ENCODE results near the gene DOCK1.

DOCK1 gene

DNA sequence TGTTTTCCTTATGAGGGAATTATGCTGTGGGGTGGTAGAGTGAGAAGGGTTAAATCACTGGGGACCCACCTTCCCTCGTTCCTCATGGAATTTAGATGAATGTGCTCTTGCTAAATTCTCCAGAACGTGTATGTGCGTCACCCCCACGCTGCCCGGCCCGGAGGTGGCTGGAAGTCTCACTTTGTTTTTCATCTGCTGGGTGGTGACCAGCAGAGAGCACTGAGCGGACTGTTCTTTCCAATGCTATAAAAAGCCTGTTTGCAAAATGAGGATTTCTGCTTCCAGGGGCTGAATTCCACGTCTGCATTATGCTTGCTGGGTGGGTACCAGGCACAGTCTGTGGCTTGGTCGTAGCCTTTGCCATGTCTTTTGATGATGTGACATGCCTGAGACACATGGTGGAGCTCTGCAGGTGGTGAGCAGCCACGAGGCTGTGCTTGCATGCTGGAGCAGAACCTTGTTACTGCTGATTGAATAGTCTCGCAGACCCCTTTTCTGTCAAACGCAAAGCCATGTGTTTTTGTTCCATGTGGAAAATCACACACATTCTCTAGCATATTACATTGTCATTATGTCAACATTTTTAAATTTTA is 323.1 kb downstream of the DOCK1 start:
- peak; percentile 4 for DNase-seq

DNA sequence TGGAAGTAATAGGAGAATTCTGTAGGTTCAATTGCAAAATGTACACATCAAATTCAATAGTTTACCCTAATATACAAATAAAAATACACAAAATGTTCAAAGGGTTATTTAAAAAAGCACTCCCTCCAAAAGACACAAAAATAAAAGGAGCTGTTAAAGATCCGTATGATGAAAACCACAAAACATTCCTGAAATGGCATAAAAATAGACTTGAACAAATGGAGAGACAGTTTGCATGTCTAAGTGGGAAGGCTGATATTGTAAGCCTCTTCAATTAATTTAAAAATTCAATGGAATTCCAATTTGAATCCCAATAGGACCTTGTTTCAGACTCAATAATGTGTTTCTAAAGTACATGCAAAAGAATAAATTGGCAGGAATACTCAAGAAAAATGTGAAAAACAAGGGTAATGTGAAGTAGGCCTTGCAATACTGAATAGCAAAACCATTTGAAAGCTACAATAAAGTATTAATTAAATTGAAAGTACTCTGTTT is 329.1 kb downstream of the DOCK1 start:
- peak; percentile 6 for DNase-seq

DNA sequence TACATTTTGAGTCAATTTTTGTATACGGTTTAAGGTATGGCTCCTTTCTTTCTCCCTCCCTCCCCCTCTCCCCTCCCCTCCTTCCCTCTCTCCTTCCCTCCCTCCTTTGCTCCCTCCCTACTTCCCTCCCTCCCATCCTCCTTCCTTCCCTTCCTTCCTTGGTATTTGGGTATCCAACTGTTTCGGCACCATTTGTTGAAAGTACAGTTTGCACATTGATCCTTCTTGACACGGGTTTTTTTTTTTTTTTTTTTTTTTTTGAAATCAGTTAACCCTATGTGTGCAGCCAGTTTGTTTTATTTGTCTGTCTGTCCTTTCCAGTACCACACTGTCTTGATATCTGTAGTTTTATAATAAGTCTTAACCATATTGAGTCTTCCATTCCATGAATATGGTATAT is 331.0 kb downstream of the DOCK1 start:
- DNase-seq: no peak

DNA sequence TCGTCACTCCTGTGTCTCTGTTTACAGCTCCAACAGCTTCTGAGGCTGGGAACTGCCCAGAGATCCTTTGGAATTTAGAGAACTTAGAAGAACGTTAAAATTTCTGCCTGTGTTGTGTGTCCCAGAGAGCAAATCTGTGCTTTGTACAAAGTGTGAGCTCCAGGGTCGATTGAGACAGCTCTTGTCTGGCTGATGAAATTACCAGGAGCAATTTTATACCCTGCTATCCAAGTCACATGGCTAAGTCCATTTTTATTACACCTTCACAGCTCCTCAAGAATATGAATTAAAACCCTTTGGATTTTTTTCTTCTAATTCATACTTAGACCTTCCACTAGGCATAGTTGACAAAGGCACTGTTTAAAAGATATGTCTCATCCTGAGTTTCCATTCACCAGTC is 337.7 kb downstream of the DOCK1 start:
- DNase-seq: no peak

DNA sequence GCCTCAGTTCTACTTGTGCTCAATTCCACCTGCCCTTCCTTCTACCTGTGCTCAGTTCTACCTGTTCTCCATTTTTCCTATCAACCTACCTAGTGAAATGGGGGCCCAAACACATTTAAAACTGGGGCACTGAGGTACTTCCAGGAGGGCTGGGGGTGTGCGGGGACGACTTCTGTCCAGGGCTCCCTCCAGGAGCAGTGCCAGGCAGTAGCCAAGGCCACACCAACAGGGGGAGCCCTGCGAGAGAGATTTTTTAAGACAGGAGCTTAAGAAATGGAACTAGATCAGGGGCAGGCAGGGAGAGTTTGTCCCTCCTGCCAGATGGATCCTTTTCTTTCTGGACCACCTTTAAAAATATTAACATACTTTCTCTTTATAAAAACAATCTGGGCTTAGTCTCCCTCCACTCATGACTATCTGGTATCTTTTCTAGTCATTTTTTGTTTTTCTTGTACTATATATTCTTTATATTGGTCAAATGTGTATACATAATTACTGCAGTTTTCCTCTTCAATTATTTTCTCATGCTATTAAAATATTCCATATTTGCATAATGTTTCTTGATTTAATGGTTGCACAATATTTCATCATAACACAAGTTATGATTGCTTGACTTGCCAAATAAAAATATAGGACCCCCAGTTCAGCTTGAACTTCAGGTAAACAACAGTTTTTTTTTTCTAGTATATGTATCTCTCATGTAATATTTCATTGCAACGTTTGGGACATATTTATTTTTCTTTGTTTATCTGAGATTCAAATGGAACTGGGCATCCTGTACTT is 338.5 kb downstream of the DOCK1 start:
- peak; percentile 30 for DNase-seq

DNA sequence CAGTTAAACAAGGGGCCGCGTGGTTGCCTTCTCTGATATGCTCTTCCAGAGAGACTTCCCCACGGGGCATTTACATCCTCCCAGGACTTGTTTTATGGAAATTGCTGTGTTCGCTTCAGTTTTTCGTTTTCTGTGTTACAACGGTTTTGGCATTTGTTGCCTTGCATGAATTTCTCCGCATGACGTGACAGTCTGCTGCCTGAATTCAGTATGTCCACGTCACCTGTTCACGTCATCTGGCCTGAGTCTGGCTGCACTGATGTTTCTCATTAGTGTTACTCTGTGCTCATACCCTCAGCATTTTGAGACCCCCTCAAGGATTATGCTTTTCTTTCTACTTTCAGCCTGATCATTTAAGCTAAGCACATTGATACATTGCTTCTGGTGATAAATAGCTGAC is 340.2 kb downstream of the DOCK1 start:
- no peak for DNase-seq

DNA sequence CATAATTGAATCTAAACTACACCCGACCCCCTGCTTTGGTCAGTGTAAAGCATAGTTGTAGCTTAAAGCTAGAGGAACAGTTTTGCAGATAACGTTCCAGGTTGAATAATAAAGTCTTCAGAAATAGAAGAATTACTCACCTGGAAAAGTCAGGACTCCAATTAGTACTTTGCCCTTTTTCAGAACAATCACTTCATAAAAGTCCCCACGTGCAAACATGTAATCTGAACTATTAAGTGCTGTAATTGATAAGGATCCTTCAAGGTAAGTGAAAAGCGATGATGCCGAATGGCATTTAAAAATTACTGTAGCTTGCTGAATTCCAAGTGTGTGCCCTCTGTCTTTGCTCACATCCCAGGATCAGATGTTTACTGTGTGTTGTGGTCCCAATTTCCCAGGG is 344.8 kb downstream of the DOCK1 start:
- DNase-seq: no peak

DNA sequence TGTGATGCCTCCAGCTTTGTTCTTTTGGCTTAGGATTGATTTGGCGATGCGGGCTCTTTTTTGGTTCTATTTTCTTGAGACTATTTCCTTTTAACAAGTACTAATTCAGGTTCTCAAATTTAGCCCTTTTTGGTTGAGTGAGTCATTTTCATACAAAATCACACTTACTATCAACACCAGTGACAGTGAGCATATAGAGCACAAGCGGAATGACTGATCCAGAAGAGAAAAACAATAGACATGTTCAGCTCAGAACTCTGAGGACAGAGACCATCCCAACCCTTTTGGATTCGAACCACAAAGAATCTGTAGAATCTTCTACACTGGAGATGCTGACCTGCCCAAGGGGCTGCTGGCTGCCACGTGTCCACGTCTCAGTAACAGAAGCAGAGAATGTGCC is 347.6 kb downstream of the DOCK1 start:
- no peak for DNase-seq

DNA sequence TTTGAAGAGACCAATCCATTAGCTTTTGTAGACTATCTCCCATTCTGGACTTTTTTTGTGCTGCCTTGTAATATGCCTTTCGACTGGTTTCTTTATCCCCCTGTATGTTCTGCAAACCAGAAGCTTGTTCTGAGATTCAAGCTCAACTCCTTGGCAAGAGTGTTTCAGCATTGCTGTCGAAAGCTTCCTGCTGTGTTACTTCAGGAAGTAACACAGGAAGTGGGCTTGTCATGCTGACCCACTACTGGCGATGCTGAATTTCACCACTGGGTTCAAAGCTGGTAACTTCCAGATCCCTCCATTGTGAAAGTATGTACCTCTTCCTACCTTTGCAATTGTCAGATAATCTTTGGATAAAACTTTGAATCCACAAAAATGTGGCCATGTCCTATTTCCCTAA is 349.0 kb downstream of the DOCK1 start:
- no peak for DNase-seq

DNA sequence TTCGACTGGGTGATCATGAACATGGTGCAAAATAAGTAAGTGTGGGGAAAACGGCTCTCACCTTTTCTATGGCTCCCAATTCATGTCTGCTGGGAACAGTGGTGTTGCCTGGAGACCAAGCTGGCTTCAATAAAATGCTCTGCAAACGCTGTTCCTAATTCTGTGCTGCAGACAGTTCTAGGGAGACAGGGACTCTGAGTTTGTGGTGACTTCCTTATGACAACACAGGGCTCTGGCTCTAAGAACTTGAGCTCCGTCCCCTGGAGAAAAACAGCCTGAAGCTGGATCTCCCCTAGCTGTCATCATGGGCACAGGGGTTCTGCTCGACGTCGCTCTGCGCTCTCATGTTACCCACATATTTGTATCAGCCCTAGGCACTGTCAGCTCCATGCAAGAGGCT is 352.2 kb downstream of the DOCK1 start:
- DNase-seq: no peak

DNA sequence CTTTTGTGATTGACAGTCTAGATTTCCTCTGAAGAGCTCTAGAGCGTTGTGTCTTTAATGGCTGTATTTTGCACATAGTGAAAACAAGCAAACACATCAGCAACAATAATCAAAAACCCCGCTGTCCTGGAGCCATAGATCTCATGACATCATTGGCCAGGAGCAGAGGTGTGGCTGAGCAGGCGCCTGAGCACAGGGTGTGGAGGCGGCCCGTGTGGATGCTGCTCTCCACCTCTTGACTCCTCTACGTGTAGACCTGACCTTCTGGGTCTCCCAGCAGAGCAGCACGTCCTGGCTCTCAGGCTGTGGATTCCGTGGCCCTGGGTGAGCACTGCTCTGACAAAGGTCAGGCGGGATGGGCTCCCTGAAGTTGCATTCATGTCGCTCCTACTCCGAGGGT is 354.1 kb downstream of the DOCK1 start:
- DNase-seq: no peak

DNA sequence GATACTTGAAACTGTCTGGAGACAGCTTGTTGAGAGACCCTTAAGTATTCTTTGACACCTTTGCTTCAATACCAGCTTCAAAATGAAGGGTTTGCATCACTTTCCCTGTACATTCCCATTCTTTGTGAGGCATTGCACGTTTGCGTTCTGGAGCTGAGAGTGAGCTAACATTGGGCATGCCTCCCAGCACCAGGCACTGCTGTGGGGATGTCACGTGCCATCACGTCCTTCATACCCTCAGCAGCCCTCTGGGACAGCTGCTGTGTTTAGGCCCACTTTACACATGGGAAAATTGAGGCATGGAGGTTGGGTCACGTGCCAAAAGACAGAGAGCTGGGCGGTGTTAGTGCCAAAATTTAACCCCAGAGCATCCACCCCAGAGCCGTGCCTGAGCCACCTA is 357.4 kb downstream of the DOCK1 start:
- DNase-seq: no peak

DNA sequence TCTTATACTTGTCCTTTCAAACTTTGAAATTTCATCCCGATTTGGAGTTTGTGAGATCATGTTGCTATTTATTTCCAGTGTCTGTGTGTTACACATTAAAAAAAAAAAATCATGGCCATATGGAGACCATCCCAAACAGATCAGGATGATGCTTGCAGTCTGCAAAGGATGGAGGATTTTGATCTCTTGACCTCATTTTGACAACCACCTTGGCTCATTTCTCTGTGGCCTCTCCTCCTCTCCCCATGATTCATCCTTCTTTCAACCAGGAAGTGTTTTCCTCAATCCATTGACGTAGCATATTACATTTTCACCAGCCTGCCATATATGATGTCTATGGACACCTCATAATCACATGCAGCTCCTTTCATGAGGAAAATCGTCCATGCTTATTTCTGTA is 360.1 kb downstream of the DOCK1 start:
- DNase-seq: no peak

DNA sequence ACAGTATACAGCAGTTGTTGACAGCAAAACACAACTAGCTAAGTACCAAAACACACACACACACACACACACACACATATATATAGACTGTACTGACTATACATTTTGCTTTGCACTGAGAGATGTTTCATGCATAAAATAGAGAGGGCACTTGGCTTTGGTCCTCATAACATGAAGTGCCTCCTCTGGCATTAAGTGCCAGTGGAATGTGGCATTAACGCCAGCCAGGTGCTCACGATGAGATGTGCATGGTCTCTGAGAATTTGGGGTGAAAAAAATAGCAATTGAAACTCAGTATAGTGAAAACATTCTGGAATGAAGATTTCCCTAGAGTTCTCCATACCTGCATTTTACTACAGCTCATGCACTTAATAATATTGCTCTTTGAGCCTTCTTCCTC is 361.2 kb downstream of the DOCK1 start:
- no peak for DNase-seq

DNA sequence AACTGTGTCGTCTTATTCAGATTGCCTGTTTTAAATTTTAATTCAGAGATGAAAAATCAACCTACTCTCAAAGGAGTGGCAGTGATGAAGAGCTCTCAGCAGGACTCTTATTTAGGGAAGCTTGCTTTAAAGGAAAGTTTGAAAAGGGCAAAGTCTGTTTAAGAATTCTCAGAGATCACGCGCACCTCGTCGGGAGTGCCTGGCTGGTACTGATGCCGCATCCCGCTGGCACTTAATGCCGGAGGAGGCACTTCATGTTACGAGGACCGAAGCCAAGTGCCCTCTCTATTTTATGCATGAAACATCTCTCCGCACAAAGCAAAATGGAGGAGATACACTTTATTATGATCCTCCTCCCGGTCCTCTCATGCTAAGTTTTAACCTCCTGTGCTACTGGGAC is 362.2 kb downstream of the DOCK1 start:
- no peak for DNase-seq

DNA sequence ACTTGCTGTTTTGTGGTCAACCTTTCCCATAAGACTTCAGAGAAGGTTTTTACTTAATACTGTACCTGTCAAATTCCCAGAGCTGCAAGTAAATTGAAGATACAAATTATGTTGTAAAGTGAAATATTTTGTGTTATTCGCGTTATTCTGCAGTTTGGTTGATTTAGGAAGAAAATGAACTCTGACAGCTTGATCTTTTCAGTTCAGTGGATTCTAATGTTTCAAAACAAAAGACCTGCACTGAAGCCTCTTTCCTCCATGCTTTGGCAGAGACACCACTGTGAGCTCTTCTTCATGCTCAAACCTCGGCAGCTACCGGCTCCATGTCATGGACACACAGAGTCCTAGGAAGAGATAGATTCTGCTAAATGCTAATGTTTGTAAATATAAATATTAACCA is 366.8 kb downstream of the DOCK1 start:
- DNase-seq: no peak

DNA sequence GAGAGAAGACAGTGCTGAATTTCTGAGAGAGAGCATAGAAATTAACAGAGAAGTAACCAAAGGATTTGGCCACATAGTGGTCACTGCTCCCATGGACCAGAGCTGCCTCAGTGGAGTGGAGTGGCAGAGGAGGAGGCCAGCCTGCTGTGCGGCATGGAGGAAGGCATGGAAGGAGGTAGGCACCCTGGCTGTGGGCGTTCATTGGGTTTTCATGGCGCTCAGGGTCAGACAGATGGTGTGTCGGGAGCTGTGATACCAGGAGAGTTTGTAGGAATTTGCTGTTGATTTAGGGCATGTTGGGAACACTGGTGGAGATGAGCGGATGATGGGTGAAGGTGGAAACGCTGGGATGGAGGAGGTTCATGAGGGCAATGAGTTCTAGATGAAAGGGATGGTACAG is 370.0 kb downstream of the DOCK1 start:
- DNase-seq: no peak

DNA sequence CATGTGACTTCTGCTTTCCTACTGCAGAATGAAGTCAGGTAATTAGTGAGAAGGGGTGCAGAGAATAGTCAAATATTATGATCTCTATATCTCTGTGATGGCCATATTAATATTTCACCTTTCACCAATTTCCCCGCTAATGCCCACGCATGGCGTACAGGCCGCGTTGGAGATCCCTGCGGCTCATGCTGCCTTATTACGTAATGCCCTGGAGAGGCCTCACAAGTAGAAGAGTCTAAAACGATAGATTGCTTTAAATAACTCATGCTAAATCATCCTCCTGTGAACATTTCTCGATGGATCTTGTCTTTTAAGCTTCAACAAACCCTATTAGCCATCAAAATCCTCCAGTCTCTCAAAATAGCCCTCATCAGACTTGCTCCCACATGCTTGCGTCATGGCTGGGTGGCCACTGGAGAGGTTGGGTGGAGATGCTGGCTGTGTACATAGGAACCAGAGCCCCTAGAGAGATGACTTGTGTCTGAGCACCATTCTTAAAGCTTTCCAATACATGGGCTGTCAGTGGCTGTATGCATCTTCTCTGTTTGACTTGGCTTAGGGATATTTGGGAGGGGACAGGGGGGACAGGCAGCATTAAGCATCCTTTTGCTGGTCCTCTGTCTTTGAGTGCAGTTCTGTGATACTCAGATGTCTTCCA is 370.7 kb downstream of the DOCK1 start:
- DNase-seq: no peak

DNA sequence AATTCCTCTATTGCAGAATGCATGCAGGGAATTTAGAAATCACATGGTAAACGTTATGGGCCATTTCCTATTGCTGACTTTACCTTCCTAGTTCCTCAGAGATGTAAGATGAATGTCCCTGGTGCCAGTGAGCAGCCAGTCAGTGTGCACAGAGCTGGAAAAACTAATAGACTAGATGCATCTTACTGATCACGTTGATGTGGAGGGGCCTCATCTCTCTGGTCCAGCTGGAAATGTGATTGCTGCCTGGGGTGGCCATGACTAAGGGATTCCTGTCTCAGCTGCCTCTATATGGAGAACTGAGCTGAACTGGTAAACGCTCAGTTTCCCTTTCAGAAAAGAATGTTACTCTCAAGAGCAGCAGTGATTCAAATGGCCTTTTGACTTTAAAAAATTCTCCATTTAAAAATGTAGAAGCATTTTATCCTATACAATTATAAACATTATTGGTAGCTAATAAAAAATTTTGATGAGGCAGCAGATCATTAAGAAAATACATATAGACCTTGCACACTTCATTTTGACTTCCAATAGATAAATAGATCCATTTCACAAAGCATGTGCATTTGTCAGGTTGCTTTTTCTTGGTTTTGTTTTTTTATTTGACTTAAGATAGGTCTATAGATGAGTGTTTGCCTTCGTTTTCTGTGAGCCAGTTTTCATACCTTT is 371.7 kb downstream of the DOCK1 start:
- no peak for DNase-seq

DNA sequence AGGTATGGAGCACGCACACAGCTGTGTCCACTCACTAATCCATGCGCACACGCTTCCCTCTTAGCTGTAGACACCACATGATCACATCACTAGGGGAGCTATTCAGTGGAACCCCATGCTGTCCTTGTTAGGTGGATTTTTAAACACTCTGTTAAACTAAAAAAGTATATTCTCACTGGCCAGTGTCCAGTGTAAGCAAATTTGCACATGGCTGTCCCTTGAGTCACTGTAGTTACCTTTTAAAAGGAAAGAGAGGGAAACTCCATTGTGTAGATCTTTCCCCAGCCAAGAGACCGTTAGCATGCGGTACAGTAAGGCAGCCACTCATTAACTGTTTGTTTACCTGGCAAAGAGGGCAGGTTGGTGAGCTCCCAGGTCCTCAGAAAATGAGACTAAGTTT is 372.8 kb downstream of the DOCK1 start:
- DNase-seq: peak; percentile 20

DNA sequence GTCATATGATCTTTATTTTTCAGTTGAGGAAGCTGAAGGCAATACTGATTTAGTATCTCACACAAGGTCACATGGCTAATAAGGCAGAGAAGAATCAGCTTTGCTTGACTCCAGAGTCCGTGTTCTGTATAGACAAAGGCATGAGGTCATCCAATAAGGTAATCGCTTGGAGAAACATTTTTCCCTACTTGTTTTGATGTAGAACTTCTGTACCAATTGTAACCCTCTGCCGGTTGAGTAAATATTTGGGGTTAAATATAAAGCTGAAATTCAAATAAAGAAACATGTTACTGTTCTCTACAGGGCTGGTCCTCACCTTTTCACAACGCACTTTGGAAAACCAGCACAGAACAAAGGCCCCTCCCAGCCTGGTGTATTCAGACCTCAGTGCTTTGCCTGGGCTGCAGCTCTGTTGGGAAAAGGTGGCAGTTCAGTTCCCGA is 374.1 kb downstream of the DOCK1 start:
- no peak for DNase-seq

DNA sequence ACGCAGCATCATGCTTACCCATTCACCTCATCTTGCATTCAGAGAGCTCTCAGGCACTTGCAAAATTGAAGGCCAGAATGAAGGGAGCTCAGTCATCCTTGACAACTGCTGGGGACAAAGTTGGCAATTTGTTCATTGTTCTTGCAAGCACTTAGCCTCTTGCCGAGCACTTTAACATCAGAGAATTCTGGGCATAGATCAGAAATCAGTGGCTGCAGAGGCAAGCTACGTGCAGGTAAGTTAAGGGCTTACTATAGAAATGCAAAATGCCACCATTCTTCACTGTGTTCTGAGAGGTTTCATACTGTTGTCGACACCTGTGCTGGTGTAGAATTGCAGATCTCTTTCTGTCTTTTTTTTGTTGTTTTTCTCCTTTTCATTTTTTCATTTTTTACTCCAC is 375.2 kb downstream of the DOCK1 start:
- no peak for DNase-seq

DNA sequence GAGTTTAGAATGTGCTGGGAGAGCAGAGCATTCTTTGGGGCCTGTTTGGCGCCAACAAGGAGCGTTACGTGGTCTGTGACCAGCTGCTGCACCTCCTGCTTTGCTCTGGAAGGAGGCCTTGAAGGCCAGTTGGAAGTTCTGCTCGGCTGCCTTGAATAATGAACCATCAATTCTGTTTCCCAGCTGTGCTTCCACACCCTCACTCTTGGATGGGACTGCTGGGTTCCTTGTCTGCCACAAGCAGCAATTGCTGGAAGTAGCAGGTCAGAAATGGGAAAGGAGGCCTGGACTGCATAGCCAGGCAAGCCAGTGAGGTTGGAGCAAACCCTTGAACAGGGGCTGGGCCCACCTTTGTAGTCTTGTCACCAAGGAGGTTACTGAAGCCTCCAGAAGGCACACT is 377.8 kb downstream of the DOCK1 start:
- DNase-seq: no peak

Measured in fibroblast of skin of abdomen (primary cell).